HG03097 (cell line): ENCODE data around the gene ACSL4.

Experiments
- ATAC-seq: cut with Tn5 transposase; IDR thresholded peaks from one replicate; pipeline ENCODE4 v1.9.1; 2021; ENCODE audit not compliant: unreplicated experiment, low FRiP score

The ACSL4 gene

DNA sequence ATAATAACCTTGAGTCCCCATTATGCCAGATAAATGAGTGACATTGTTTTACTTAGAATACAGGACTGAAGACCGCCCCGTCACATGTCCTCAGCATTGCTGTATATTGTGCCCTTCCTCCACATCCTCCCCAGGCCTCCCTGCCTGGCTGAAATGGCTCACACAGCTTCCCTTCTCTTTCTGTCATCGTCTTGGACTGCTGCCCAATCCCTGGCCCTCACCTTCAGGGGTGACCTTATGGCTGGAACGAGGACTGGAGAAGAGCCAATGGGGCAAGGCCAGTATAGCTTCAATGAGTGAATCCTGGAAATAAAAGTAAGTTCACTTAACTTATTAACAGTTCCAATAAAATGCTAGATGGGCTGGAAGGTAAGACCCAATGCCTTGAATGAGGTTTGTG is 110.8 kb downstream of the ACSL4 start:
- no peak for ATAC-seq

DNA sequence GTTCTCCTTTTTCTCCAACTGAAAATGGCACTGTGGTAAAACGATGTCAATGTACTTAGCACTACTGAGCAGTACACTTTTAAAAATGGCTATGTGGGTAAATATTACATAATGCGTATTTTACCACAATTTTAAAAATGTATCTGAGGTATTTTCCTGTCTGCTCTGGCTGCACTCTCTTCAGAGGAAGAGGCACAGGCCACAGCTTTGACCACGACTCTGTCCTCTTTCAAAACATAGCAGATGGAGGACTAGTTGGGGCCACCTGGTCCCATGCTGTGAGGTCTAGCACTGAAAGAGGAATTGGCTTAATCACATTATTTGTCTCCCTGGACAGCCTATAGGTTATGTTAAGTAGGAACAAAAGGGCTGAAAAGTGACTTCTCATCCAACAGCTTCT is 113.3 kb downstream of the ACSL4 start:
- no peak for ATAC-seq

DNA sequence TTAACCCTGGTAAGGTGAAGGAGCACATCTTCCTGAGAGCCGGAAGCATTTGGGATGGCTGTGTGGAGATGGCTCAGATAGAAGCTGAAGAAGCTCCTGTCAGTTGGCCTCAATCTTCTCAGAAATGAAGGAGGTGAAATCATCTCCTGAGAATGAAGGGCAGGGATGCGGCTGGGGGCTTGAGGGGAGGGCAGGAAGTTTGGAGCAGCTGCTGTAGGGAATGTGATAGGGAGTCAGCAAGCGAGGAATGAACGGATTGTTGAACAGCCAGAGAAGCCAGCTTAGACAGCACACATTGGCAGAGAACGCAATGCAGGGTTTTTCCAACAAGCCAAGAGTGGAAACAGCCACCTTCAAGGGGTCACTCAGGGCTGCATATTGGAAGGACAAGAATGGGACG is 118.1 kb downstream of the ACSL4 start:
- ATAC-seq, result no peak

DNA sequence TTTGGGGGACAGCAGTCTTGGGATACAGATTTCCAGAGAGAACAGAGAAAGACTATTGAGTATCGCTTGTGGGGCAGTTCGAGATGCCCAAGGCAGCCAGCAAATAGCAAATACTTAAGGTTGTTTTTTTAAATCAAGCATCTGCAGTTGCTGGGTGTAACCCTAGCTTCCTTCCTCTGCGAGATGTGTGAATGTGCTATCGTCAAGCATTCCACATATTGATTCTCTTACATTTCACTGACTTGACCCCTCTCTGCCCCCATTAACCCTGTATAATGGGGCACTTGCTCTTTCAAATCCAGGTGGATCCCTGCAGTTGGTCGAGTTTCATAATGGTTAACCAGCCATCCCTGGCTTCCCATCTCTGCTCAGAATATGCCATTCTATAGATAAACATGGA is 131.6 kb downstream of the ACSL4 start:
- no peak for ATAC-seq

DNA sequence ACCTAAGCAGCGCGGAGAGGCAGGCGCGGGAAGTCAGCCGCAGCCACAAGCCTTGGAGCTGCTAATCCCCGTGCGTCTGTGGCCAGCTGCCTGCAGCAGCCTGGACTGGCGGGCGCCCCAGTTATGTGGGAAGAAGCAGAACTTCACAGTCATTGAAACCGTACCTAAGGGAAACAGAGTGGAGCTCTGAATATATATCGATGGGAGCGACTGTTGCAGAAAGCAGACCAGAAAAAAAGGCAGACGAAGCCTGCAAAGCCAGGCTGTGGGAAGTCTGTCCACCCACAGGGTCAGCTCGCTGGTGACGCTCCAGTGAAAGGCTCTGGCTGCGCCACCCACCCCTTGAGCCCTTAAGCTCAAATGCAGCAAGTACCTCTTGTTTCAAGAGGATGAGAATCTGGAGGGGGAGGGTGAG is 132.8 kb downstream of the ACSL4 start:
- no peak for ATAC-seq

DNA sequence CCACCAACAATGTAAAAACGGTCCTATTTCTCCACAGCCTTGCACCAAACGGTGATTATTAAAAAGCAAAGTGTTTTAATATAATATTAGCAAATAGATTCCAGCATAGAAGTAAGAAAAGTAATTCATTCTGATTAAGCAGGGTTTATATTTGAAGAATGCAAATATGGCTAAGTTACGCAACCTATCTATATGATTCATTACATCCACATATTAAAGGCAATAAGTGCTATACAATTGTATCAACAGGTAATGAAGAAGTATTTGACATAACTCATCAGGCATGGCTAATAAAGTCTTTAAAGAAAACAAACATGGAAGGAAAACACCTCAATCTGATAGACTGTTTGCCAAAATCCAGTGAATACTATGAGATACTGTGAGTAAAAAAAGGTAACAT is 137.0 kb downstream of the ACSL4 start:
- ATAC-seq, result no peak
